ENCODE data around the gene CSGALNACT2.

GRCh38 chr10:43172645-43173044 lies 34.4 kb downstream of the CSGALNACT2 start:
- no peak for TF ChIP-seq POLR2A (IDR thresholded peaks at IDR 0.05)
- TF ChIP-seq CTCF (IDR thresholded peaks at IDR 0.05), result no peak

Measured in adrenal gland (tissue), 5 donors.